Measurements from ENCODE around the gene CDT1. TPM values are rescaled to one million over a fixed set of nuclear protein-coding genes. Genes with fewer than 3 reads are reported as not detected.

Gene CDT1
- total RNA-seq, 1 experiment from 2014 or later: 154 TPM

DNA sequence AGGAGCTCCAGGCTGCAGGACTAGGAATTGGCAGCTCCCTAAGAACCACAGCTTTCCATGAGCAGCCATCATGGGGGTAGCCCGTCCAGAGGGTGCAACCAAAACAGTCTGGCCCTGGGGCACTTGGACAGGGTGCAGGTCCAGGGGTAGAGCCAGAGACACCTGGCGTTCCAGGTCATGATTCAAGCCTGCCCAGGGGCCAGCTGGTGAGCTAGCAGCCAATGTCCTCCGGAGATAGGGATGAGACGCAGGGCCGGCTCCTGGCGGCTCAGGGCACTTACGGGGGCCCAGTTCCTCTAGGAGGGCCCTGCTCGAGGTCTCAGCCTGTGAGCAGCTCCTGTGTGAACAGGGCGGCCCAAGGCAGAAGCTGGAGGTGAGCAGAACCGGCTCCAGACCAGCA lies 40.6 kb upstream of the CDT1 start:
- TF ChIP-seq, protein P1, sequence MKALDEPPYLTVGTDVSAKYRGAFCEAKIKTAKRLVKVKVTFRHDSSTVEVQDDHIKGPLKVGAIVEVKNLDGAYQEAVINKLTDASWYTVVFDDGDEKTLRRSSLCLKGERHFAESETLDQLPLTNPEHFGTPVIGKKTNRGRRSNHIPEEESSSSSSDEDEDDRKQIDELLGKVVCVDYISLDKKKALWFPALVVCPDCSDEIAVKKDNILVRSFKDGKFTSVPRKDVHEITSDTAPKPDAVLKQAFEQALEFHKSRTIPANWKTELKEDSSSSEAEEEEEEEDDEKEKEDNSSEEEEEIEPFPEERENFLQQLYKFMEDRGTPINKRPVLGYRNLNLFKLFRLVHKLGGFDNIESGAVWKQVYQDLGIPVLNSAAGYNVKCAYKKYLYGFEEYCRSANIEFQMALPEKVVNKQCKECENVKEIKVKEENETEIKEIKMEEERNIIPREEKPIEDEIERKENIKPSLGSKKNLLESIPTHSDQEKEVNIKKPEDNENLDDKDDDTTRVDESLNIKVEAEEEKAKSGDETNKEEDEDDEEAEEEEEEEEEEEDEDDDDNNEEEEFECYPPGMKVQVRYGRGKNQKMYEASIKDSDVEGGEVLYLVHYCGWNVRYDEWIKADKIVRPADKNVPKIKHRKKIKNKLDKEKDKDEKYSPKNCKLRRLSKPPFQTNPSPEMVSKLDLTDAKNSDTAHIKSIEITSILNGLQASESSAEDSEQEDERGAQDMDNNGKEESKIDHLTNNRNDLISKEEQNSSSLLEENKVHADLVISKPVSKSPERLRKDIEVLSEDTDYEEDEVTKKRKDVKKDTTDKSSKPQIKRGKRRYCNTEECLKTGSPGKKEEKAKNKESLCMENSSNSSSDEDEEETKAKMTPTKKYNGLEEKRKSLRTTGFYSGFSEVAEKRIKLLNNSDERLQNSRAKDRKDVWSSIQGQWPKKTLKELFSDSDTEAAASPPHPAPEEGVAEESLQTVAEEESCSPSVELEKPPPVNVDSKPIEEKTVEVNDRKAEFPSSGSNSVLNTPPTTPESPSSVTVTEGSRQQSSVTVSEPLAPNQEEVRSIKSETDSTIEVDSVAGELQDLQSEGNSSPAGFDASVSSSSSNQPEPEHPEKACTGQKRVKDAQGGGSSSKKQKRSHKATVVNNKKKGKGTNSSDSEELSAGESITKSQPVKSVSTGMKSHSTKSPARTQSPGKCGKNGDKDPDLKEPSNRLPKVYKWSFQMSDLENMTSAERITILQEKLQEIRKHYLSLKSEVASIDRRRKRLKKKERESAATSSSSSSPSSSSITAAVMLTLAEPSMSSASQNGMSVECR (CRISPR knock-in tag; IDR thresholded peaks at IDR 0.05; ENCODE audit: borderline replicate concordance): no peak
- TF ChIP-seq, protein P2, sequence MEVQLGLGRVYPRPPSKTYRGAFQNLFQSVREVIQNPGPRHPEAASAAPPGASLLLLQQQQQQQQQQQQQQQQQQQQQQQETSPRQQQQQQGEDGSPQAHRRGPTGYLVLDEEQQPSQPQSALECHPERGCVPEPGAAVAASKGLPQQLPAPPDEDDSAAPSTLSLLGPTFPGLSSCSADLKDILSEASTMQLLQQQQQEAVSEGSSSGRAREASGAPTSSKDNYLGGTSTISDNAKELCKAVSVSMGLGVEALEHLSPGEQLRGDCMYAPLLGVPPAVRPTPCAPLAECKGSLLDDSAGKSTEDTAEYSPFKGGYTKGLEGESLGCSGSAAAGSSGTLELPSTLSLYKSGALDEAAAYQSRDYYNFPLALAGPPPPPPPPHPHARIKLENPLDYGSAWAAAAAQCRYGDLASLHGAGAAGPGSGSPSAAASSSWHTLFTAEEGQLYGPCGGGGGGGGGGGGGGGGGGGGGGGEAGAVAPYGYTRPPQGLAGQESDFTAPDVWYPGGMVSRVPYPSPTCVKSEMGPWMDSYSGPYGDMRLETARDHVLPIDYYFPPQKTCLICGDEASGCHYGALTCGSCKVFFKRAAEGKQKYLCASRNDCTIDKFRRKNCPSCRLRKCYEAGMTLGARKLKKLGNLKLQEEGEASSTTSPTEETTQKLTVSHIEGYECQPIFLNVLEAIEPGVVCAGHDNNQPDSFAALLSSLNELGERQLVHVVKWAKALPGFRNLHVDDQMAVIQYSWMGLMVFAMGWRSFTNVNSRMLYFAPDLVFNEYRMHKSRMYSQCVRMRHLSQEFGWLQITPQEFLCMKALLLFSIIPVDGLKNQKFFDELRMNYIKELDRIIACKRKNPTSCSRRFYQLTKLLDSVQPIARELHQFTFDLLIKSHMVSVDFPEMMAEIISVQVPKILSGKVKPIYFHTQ (CRISPR knock-in tag; IDR thresholded peaks at IDR 0.05): no peak
- no peak for TF ChIP-seq ELF4 (CRISPR knock-in tag; IDR thresholded peaks at IDR 0.05; ENCODE audit: low read depth)
- TF ChIP-seq, protein P3, sequence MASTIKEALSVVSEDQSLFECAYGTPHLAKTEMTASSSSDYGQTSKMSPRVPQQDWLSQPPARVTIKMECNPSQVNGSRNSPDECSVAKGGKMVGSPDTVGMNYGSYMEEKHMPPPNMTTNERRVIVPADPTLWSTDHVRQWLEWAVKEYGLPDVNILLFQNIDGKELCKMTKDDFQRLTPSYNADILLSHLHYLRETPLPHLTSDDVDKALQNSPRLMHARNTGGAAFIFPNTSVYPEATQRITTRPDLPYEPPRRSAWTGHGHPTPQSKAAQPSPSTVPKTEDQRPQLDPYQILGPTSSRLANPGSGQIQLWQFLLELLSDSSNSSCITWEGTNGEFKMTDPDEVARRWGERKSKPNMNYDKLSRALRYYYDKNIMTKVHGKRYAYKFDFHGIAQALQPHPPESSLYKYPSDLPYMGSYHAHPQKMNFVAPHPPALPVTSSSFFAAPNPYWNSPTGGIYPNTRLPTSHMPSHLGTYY (CRISPR knock-in tag; IDR thresholded peaks at IDR 0.05): no peak
- DNase-seq (ENCODE audit: low spot score) (no peak), ATAC-seq (no peak; the same call in 1 of the 2 replicates)
- no peaks in the 10 kb centered on the region for H3K9me3 Mint-ChIP-seq
- no peaks in the 10 kb centered on the region for H3K27me3 Mint-ChIP-seq (ENCODE audit: low read depth)
- POLR2A ChIA-PET: interaction anchor here (1.1 to 2.4 kb wide), 4 partner anchors 8 to 40 kb away, joined by 3 to 10 read pairs (median 4); partner anchors contain the start of genes CDT1 and PIEZO1
- CTCF ChIA-PET: interaction anchor here (1.1 to 9.6 kb wide), 18 partner anchors 8 to 203 kb away, joined by 3 to 115 read pairs (median 8); partner anchors contain the start of genes CDT1 and PIEZO1
- H3K27ac Mint-ChIP-seq: peak overlapping the region; percentile 99
- H3K4me1 Mint-ChIP-seq: peaks cover 33% of the 10 kb centered on the region
- H3K36me3 Mint-ChIP-seq: no peaks in the 10 kb centered on the region
- no peak overlapping the region for H3K4me3 Mint-ChIP-seq

DNA sequence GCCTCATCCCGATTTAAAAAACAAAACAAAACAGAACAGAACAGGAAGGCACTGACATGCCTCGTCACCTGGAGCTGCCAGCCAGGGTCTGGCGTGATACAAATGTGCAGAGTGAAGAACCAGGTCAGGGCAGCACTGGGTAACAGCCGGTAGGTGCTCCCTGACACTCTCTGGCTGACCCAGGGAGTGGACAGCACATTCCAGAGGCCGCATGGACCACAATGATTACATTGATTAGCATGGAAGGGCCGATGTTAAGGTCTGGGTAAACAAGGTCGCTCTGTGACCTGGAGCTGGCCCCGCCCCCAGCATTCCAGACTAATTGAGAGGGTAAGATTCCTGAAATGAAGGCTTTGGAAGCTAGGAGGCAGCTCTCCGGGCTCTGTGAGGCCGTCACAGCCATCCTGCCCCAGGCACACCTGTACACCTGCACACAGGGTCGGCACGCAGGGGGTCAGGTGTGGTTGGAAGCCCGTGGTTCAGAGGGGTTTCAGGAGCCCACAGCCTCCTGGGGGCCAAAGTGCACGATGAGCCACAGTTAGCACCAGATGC lies 40.0 kb upstream of the CDT1 start:
- H3K36me3 Mint-ChIP-seq: no peaks in the 10 kb centered on the region
- ATAC-seq (peak; percentile 79), DNase-seq (ENCODE audit: low spot score) (peak; percentile 91)
- peak overlapping the region; percentile 99 for H3K27ac Mint-ChIP-seq
- ChIA-PET CTCF (interaction anchor here (0.7 to 9.6 kb wide), 31 partner anchors 8 to 794 kb away, joined by 3 to 115 read pairs (median 6); partner anchors contain the start of genes CDT1, PIEZO1 and ZC3H18), POLR2A (interaction anchor here (0.5 to 2.4 kb wide), 7 partner anchors 9 to 47 kb away, joined by 3 to 10 read pairs (median 3); partner anchors contain the start of genes CDT1 and PIEZO1)
- H3K27me3 Mint-ChIP-seq (ENCODE audit: low read depth): no peaks in the 10 kb centered on the region
- no peaks in the 10 kb centered on the region for H3K9me3 Mint-ChIP-seq
- peak overlapping the region; percentile 26; the same call in 1 of the 2 replicates for H3K4me3 Mint-ChIP-seq
- H3K4me1 Mint-ChIP-seq: peaks cover 33% of the 10 kb centered on the region
- no peak for TF ChIP-seq TP53 (CRISPR knock-in tag; IDR thresholded peaks at IDR 0.05)
- TF ChIP-seq, protein P4, sequence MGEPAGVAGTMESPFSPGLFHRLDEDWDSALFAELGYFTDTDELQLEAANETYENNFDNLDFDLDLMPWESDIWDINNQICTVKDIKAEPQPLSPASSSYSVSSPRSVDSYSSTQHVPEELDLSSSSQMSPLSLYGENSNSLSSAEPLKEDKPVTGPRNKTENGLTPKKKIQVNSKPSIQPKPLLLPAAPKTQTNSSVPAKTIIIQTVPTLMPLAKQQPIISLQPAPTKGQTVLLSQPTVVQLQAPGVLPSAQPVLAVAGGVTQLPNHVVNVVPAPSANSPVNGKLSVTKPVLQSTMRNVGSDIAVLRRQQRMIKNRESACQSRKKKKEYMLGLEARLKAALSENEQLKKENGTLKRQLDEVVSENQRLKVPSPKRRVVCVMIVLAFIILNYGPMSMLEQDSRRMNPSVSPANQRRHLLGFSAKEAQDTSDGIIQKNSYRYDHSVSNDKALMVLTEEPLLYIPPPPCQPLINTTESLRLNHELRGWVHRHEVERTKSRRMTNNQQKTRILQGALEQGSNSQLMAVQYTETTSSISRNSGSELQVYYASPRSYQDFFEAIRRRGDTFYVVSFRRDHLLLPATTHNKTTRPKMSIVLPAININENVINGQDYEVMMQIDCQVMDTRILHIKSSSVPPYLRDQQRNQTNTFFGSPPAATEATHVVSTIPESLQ (CRISPR knock-in tag; IDR thresholded peaks at IDR 0.05): no peak
- TF ChIP-seq NFE2L1 (CRISPR knock-in tag; IDR thresholded peaks at IDR 0.05): no peak
- TF ChIP-seq ETV6 (CRISPR knock-in tag; IDR thresholded peaks at IDR 0.05): no peak
- TF ChIP-seq MXD4 (CRISPR knock-in tag; IDR thresholded peaks at IDR 0.05; ENCODE audit: borderline replicate concordance): no peak
- TF ChIP-seq FOXP1 (CRISPR knock-in tag; IDR thresholded peaks at IDR 0.05; ENCODE audit: borderline replicate concordance): peak; percentile 57
- no peak for TF ChIP-seq ZNF396 (CRISPR knock-in tag; IDR thresholded peaks at IDR 0.05; ENCODE audit: borderline replicate concordance)
- TF ChIP-seq, protein P5, sequence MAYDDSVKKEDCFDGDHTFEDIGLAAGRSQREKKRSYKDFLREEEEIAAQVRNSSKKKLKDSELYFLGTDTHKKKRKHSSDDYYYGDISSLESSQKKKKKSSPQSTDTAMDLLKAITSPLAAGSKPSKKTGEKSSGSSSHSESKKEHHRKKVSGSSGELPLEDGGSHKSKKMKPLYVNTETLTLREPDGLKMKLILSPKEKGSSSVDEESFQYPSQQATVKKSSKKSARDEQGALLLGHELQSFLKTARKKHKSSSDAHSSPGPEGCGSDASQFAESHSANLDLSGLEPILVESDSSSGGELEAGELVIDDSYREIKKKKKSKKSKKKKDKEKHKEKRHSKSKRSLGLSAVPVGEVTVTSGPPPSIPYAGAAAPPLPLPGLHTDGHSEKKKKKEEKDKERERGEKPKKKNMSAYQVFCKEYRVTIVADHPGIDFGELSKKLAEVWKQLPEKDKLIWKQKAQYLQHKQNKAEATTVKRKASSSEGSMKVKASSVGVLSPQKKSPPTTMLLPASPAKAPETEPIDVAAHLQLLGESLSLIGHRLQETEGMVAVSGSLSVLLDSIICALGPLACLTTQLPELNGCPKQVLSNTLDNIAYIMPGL (CRISPR knock-in tag; IDR thresholded peaks at IDR 0.05): no peak
- TF ChIP-seq GABPB1 (CRISPR knock-in tag; IDR thresholded peaks at IDR 0.05): peak; percentile 81
- peak; percentile 78; the same call in 1 of the 2 replicates for TF ChIP-seq TEAD1 (CRISPR knock-in tag; IDR thresholded peaks at IDR 0.05)
- peak; percentile 81; the same call in 1 of the 2 replicates for TF ChIP-seq TEAD4 (CRISPR knock-in tag; IDR thresholded peaks at IDR 0.05)
- TF ChIP-seq, protein P2 (CRISPR knock-in tag; IDR thresholded peaks at IDR 0.05): no peak
- no peak for TF ChIP-seq ZNF138 (CRISPR knock-in tag; conservative IDR thresholded peaks at IDR 0.05)

All from WTC11 (cell line).